CD4-positive, CD25-positive, alpha-beta regulatory T cell (primary cell): ENCODE measurements around the gene PSME3. TPM values are rescaled to one million over a fixed set of nuclear protein-coding genes. Genes with fewer than 3 reads are reported as not detected.

Source experiments
- ATAC-seq, 2 donors: fragments of 150-1000 bp; cut with Tn5 transposase; one replicate each; pipeline ENCODE4 v1.10.0; 2021; ENCODE audit warnings: low read depth in 2 of 2, moderate number of reproducible peaks in 2 of 2, moderate library complexity in 1 of 2
- DNase-seq, 3 donors: peaks; one replicate each; pipeline versions ENCODE4 v3.0.0 to v3.0.0-alpha.2; 2012 to 2022; ENCODE audit warnings: mixed read lengths in 1 of 3
- H3K27ac ChIP-seq: one replicate; pipeline ENCODE4 v1.7.0; 2013; ENCODE audit warnings: mild to moderate bottlenecking, low read length; ENCODE audit not compliant: insufficient read depth, poor library complexity, severe bottlenecking
- H3K27me3 ChIP-seq: one replicate; pipeline ENCODE4 v1.7.0; 2013; ENCODE audit warnings: low read length; ENCODE audit not compliant: control insufficient read depth, insufficient read depth
- H3K36me3 ChIP-seq: one replicate; pipeline ENCODE4 v1.7.0; 2013; ENCODE audit warnings: mild to moderate bottlenecking, low read length, moderate library complexity; ENCODE audit not compliant: control insufficient read depth, insufficient read depth
- H3K4me1 ChIP-seq: 2 replicates; pipeline ENCODE4 v1.7.0; 2013; ENCODE audit warnings: mild to moderate bottlenecking, low read length; ENCODE audit not compliant: insufficient read depth, control insufficient read depth, poor library complexity, severe bottlenecking
- H3K4me3 ChIP-seq: one replicate; pipeline ENCODE4 v1.7.0; 2013; ENCODE audit warnings: low read depth, mild to moderate bottlenecking, low read length, moderate library complexity
- H3K9me3 ChIP-seq, 2 experiments: 1 replicate in 1 of 2; 2 replicates in 1 of 2; pipeline ENCODE4 v1.7.0; 2013; ENCODE audit warnings: low read length in 2 of 2, mild to moderate bottlenecking in 1 of 2, moderate library complexity in 1 of 2; ENCODE audit not compliant: control insufficient read depth in 2 of 2
- H3K27ac Mint-ChIP-seq, 3 donors: one replicate each; pipeline ENCODE4 v1.8.0; 2020 to 2022; ENCODE audit warnings: mild to moderate bottlenecking in 3 of 3, mixed read lengths in 3 of 3, moderate library complexity in 2 of 3
- H3K27me3 Mint-ChIP-seq: one replicate; pipeline ENCODE4 v1.8.0; 2022; ENCODE audit warnings: mild to moderate bottlenecking, mixed read lengths
- H3K36me3 Mint-ChIP-seq: one replicate; pipeline ENCODE4 v1.8.0; 2020; ENCODE audit warnings: mixed read lengths
- H3K4me1 Mint-ChIP-seq, 4 donors: one replicate each; pipeline ENCODE4 v1.8.0; 2020 to 2022; ENCODE audit warnings: mixed read lengths in 4 of 4, mild to moderate bottlenecking in 1 of 4
- H3K4me3 Mint-ChIP-seq, 4 donors: one replicate each; pipeline ENCODE4 v1.8.0; 2020 to 2022; ENCODE audit warnings: mild to moderate bottlenecking in 4 of 4, mixed read lengths in 4 of 4, moderate library complexity in 3 of 4
- H3K9me3 Mint-ChIP-seq, 7 donors: one replicate each; pipeline ENCODE4 v1.8.0; 2020 to 2022; ENCODE audit warnings: mixed read lengths in 7 of 7, mild to moderate bottlenecking in 3 of 7, moderate library complexity in 2 of 7
- polyA plus RNA-seq, 4 donors: library from polyadenylated mRNA; unstranded; fragments of 300-500 nt; fragmentation: Illumina TruSeq; gene quantifications; one replicate each; pipeline ENCODE4 v1.2.3, GENCODE V29; 2021
- total RNA-seq: library from RNA; stranded (reverse); gene quantifications from one replicate; pipeline ENCODE4 v1.2.3, GENCODE V29; 2022

Gene PSME3
- total and polyA plus RNA-seq, 5 donors from 2014 or later, result 66.7 to 129 (median 126) TPM

DNA sequence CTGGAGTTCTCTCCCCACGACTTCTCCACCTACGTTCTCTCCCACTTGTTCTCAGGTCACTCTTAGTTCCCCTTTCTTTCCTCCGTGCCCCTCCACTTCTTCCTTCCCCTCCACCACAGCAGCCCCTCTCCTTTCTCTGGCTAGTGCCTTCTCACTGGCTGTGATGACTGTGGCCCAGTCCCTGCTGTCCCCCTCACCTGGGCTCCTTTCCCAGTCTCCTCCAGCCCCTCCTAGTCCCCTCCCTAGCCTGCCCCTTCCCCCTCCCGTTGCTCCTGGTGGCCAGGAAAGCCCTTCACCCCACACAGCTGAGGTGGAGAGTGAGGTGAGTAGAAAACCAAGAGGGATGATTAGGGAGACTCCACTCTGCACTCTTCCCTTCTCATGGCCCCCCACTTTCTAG, 38.1 kb upstream of the PSME3 start:
- peak overlapping the region in 1 of 4 donors; percentile 67 for H3K4me3 Mint-ChIP-seq
- ATAC-seq (no peak), DNase-seq (no peak)
- Histone ChIP-seq H3K36me3 (no peaks in the 10 kb centered on the region), H3K4me3 (no peak overlapping the region), H3K4me1 (peaks cover 12% of the 10 kb centered on the region), H3K9me3 (no peaks in the 10 kb centered on the region), H3K27me3 (no peaks in the 10 kb centered on the region), H3K27ac (no peak overlapping the region)
- peaks cover 8% of the 10 kb centered on the region for H3K27me3 Mint-ChIP-seq
- peaks cover 0 to under 1% (median 0%) of the 10 kb centered on the region in 7 donors for H3K9me3 Mint-ChIP-seq
- no peak overlapping the region for H3K27ac Mint-ChIP-seq
- H3K36me3 Mint-ChIP-seq, result peaks cover 11% of the 10 kb centered on the region
- H3K4me1 Mint-ChIP-seq, result peaks cover 0 to 35% (median 19%) of the 10 kb centered on the region in 4 donors

DNA sequence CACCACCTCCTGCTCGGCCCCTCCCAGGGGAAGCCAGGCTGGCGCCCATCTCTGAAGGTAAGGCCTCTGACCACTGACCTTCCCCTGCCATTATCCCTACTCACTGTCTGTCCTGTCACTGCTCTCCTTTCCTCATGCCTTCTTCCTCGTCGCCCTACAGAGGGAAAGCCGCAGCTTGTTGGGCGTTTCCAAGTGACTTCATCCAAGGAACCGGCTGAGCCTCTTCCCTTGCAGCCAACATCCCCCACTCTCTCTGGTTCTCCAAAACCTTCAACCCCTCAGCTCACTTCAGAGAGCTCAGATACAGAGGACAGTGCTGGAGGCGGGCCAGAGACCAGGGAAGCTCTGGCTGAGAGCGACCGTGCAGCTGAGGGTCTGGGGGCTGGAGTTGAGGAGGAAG, 37.7 kb upstream of the PSME3 start:
- no peaks in the 10 kb centered on the region for H3K9me3 ChIP-seq
- Mint-ChIP-seq H3K36me3 (peaks cover 11% of the 10 kb centered on the region), H3K9me3 (no peaks in the 10 kb centered on the region), H3K4me3 (peak overlapping the region in 2 of 4 donors; percentile 46 to 67), H3K4me1 (peaks cover 0 to 35% (median 19%) of the 10 kb centered on the region in 4 donors), H3K27me3 (peaks cover 11% of the 10 kb centered on the region), H3K27ac (no peak overlapping the region)
- no peak overlapping the region for H3K27ac ChIP-seq
- DNase-seq (no peak), ATAC-seq (no peak)
- H3K4me1 ChIP-seq, result peaks cover 12% of the 10 kb centered on the region
- no peak overlapping the region for H3K4me3 ChIP-seq
- H3K27me3 ChIP-seq, result no peaks in the 10 kb centered on the region
- H3K36me3 ChIP-seq, result no peaks in the 10 kb centered on the region

DNA sequence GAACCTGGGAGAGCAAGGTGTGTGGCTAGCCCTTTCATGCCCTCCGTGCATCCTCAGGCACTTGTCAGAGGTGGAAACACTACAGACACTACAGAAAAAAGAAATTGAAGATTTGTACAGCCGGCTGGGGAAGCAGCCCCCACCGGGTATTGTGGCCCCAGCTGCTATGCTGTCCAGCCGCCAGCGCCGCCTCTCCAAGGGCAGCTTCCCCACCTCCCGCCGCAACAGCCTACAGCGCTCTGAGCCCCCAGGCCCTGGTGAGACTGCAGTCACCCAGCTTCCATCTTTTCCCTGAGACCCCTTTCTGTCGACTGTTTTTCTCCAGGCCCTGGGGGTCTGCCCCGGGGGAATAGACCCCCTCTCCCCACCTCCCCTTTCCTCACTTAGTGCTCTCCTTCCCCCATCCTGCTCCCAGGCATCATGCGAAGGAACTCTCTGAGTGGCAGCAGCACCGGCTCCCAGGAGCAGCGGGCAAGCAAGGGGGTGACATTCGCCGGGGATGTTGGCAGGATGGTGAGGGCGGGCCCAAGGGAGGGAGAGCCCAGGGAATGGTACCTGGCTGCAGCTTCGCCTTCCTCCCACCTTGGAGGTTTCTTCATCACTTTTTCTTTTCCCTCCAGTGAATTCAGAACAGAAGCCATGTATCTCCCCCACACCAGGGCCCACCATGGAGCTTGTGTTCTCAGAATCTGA, 37.0 kb upstream of the PSME3 start:
- Histone ChIP-seq H3K27ac (no peak overlapping the region), H3K9me3 (no peaks in the 10 kb centered on the region)
- peaks cover 11% of the 10 kb centered on the region for H3K36me3 Mint-ChIP-seq

DNA sequence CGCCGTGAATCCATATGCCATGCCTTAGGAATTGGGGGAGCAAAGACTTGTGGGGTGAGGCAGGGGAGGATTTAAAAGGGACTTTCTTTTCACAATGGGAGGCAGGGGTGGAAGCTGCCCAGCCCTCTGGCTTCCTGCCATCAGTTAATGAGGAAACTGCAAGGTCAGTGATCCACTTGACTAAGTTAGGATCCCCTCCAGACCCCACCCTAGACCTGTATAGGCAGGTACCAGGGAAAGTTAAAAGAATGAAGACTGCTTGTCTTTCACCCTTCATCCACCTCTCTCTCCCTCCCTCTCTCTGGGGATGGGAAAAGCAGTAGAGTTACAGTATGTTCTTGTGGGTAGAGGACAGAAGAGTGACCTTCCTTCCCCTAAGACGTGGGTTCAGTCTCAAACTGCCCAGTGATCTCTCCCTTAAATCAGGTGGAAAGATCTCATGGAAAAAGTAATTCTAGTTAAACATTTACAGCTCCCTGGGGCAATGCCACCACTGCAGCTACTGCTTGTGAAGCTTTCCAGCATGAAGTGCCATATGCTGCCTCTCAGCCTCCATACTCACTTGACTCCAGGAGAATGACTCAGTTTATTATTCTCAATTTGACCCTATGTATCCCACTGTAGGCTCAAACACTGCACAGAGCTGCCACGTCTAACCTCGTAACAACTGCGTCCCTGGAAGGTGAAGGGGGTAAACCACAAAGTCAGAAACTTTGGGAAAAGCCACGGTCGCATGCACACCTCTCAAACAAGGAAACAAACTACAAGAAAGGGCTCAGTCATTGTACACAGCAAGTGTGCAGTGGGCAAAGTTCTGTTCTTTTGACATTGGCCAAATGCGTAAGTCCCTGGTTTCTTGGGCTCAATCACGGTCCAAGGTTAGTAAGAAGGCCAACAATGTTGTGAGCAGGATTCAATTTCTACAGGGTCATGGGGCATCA, 35.9 kb upstream of the PSME3 start:
- Mint-ChIP-seq H3K4me1 (peaks cover 0 to 35% (median 19%) of the 10 kb centered on the region in 4 donors), H3K36me3 (peaks cover 11% of the 10 kb centered on the region), H3K4me3 (peak overlapping the region; percentile 94 to 96 (median 96)), H3K27ac (peak overlapping the region; percentile 14 to 68 (median 36)), H3K9me3 (no peaks in the 10 kb centered on the region), H3K27me3 (peaks cover 11% of the 10 kb centered on the region)
- DNase-seq, result no peak
- H3K4me3 ChIP-seq, result peak overlapping the region; percentile 88
- H3K27me3 ChIP-seq, result no peaks in the 10 kb centered on the region
- H3K27ac ChIP-seq, result no peak overlapping the region
- no peaks in the 10 kb centered on the region for H3K36me3 ChIP-seq
- no peak for ATAC-seq
- H3K4me1 ChIP-seq, result peaks cover 12% of the 10 kb centered on the region
- no peaks in the 10 kb centered on the region for H3K9me3 ChIP-seq

More for the DNA sequence above, 37.0 kb upstream of the PSME3 start:
- Mint-ChIP-seq H3K27ac (no peak overlapping the region), H3K4me3 (peak overlapping the region in 3 of 4 donors; percentile 7 to 67 (median 65)), H3K9me3 (no peaks in the 10 kb centered on the region), H3K4me1 (peaks cover 0 to 35% (median 19%) of the 10 kb centered on the region in 4 donors), H3K27me3 (peaks cover 11% of the 10 kb centered on the region)
- no peaks in the 10 kb centered on the region for H3K36me3 ChIP-seq
- DNase-seq (no peak), ATAC-seq (no peak)
- no peak overlapping the region for H3K4me3 ChIP-seq
- peaks cover 12% of the 10 kb centered on the region for H3K4me1 ChIP-seq
- no peaks in the 10 kb centered on the region for H3K27me3 ChIP-seq

DNA sequence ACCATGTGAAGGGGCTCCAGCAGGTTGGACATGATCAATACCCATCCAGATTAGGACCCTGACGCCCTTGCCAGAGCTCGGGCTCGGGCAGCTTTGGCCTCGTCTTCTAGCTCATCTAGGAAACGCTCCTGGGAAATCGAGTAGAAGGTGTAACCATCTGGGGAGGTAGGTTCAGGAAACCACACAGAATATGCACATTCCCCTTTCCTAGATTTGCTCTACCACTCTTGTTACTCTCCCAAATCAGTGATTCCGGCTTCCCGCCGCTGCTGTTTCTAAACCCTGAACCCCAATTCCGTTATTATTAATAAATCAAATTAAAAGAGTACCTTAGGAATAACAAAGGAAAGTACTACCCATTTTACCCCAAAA, 35.2 kb upstream of the PSME3 start:
- H3K4me1 ChIP-seq, result peaks cover 12% of the 10 kb centered on the region
- ATAC-seq (no peak), DNase-seq (no peak)
- Mint-ChIP-seq H3K27ac (peak overlapping the region in 2 of 3 donors; percentile 90 to 92), H3K4me1 (peaks cover 0 to 35% (median 19%) of the 10 kb centered on the region in 4 donors), H3K36me3 (peaks cover 11% of the 10 kb centered on the region), H3K27me3 (peaks cover 11% of the 10 kb centered on the region), H3K9me3 (no peaks in the 10 kb centered on the region), H3K4me3 (peak overlapping the region; percentile 94 to 96 (median 96))
- no peaks in the 10 kb centered on the region for H3K9me3 ChIP-seq
- peak overlapping the region; percentile 88 for H3K4me3 ChIP-seq
- H3K36me3 ChIP-seq, result no peaks in the 10 kb centered on the region
- H3K27ac ChIP-seq, result no peak overlapping the region
- no peaks in the 10 kb centered on the region for H3K27me3 ChIP-seq

DNA sequence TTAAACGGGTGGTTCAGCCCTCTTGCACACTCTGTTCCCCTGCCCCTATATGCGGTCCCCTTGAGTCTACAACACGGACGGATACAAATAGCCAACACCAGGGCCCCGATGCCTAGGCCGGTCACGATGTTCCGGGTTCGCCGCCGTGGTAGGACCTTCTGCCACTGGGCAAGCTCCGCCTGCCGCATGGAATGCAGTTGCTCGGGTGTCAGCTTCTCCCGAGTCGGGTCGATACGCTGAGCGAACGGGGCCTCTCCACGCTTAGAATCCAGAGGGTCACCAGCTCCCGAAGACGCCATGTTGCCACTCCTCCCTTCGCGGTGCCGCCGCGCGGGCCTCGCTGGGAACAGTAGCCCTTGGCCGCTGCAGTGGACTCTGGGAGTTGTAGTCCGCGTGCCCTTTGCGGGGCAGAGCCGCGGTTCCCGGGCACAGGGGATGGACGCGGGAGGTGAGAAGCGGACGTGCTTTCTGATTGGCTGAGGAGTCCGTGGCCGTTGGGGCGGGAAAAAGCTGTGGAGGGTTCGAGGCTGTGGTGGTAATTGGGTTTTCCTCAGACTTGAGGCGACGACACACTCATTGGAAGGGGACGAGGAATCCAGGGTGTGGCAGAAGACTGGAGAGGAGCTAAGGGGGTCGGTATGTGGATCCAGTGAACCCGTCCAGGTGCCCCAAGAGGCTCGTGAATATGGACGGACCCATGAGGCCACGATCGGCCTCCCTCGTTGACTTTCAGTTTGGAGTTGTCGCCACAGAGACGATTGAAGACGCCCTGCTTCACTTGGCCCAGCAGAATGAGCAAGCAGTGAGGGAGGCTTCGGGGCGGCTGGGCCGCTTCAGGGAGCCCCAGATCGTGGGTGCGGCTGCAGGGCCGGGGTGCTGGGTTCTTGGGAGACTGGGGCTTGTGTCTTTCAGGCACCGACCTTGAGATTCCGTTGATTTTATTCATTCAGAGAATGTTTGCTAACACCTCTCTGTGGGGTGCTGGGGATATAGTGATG, 34.5 kb upstream of the PSME3 start, which contains the start of the genes CNTD1 and COA3:
CNTD1 (plus strand) TSS at position 479 of the 998 bp plus-strand sequence; CDS start at position 686, 207 bp downstream.
COA3 (minus strand) TSS at position 322 of the 998 bp plus-strand sequence; CDS start at position 299, 23 bp downstream.
- peak; percentile 97 to 98 for ATAC-seq

More for the DNA sequence above, 34.5 kb upstream of the PSME3 start, which contains the start of the genes CNTD1 and COA3:
- H3K27ac ChIP-seq, result no peak within 1 kb of the TSS
- H3K9me3 Mint-ChIP-seq, result no peaks in the 10 kb centered on the region
- peak within 1 kb of the TSS; percentile 94 to 96 (median 96) for H3K4me3 Mint-ChIP-seq
- peak within 1 kb of the TSS; percentile 50 to 92 (median 90) for H3K27ac Mint-ChIP-seq
- no peaks in the 10 kb centered on the region for H3K9me3 ChIP-seq
- H3K4me3 ChIP-seq, result peak within 1 kb of the TSS; percentile 88
- H3K36me3 Mint-ChIP-seq, result peaks cover 11% of the 10 kb centered on the region
- H3K4me1 ChIP-seq, result peaks cover 12% of the 10 kb centered on the region
- H3K36me3 ChIP-seq, result no peaks in the 10 kb centered on the region
- peaks cover 0 to 35% (median 19%) of the 10 kb centered on the region in 4 donors for H3K4me1 Mint-ChIP-seq
- no peaks in the 10 kb centered on the region for H3K27me3 ChIP-seq
- peaks cover 11% of the 10 kb centered on the region for H3K27me3 Mint-ChIP-seq
- peak; percentile 64 to 84 (median 66) for DNase-seq
